ENCODE measurements around the gene PHTF2. TPM values are rescaled to one million over a fixed set of nuclear protein-coding genes. Genes with fewer than 3 reads are reported as not detected.

The PHTF2 gene
- total and polyA plus RNA-seq, 10 of the 15 experiments (the other 5 are each of a cell fraction or from before 2014, with no cell fraction given) = 12.9 to 41.8 (median 27.0) TPM

DNA sequence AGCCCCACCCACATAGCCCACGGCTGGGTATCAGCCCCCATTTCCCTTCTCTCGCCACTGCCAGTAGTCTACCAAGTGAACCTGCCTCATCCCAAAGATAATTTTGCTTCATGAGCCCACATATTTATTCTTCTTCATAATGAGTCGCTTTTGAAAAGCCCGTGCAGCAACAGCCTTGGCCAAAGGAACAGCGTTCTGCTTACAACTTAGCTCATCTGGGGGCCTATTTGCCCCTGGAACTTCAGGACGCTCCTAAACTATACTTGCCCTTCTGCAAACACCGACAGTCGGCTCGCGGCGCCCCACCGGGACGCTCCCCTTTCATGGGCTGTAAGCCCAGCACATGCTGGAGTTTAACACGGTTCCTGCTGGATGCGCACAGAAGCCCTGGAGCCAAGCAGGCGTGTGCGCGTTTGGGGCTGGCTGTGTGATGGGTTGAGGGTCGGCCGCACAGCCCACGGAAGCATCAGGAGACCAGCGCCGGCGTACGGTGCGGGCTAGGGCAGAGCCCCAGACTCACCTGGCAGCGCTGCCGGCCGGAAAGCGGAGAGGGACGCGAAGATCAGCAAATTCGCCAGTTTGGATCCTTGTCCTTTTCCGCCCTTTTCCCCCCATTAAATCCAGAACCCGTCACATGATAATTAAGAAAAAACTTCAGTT lies 709 bp upstream of the PHTF2 start (continued):
- TF ChIP-seq JUNB (IDR thresholded peaks at IDR 0.05) (no peak), YBX1 (IDR thresholded peaks at IDR 0.05) (no peak), ESRRA (IDR thresholded peaks at IDR 0.05; ENCODE audit: low read length) (no peak), ZBTB4 (CRISPR knock-in tag; IDR thresholded peaks at IDR 0.05) (no peak), CTCF (IDR thresholded peaks at IDR 0.05 in 2 of 3, conservative IDR thresholded peaks at IDR 0.05 in 1 of 3; ENCODE audit: control insufficient read depth in 2 of 3, extremely low read depth in 1 of 3, insufficient read depth in 1 of 3, low read depth in 3 of 3, low read length in 3 of 3) (no peak), FOS (IDR thresholded peaks at IDR 0.05; ENCODE audit: borderline replicate concordance, extremely low read depth, insufficient read length) (no peak), SUZ12 (IDR thresholded peaks at IDR 0.05; ENCODE audit: unreplicated experiment) (no peak), PML (IDR thresholded peaks at IDR 0.05; ENCODE audit: low read length) (peak; percentile 83; the same call in 1 of the 2 replicates), PKNOX1 (IDR thresholded peaks at IDR 0.05) (no peak), RELA (IDR thresholded peaks at IDR 0.05; ENCODE audit: borderline replicate concordance, partially characterized antibody) (no peak), NR2C1 (IDR thresholded peaks at IDR 0.05) (no peak)
- TF ChIP-seq, protein P1, sequence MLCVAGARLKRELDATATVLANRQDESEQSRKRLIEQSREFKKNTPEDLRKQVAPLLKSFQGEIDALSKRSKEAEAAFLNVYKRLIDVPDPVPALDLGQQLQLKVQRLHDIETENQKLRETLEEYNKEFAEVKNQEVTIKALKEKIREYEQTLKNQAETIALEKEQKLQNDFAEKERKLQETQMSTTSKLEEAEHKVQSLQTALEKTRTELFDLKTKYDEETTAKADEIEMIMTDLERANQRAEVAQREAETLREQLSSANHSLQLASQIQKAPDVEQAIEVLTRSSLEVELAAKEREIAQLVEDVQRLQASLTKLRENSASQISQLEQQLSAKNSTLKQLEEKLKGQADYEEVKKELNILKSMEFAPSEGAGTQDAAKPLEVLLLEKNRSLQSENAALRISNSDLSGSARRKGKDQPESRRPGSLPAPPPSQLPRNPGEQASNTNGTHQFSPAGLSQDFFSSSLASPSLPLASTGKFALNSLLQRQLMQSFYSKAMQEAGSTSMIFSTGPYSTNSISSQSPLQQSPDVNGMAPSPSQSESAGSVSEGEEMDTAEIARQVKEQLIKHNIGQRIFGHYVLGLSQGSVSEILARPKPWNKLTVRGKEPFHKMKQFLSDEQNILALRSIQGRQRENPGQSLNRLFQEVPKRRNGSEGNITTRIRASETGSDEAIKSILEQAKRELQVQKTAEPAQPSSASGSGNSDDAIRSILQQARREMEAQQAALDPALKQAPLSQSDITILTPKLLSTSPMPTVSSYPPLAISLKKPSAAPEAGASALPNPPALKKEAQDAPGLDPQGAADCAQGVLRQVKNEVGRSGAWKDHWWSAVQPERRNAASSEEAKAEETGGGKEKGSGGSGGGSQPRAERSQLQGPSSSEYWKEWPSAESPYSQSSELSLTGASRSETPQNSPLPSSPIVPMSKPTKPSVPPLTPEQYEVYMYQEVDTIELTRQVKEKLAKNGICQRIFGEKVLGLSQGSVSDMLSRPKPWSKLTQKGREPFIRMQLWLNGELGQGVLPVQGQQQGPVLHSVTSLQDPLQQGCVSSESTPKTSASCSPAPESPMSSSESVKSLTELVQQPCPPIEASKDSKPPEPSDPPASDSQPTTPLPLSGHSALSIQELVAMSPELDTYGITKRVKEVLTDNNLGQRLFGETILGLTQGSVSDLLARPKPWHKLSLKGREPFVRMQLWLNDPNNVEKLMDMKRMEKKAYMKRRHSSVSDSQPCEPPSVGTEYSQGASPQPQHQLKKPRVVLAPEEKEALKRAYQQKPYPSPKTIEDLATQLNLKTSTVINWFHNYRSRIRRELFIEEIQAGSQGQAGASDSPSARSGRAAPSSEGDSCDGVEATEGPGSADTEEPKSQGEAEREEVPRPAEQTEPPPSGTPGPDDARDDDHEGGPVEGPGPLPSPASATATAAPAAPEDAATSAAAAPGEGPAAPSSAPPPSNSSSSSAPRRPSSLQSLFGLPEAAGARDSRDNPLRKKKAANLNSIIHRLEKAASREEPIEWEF (IDR thresholded peaks at IDR 0.05; ENCODE audit: insufficient replicate concordance, low read depth, low read length) = no peak
- TF ChIP-seq, protein P2, sequence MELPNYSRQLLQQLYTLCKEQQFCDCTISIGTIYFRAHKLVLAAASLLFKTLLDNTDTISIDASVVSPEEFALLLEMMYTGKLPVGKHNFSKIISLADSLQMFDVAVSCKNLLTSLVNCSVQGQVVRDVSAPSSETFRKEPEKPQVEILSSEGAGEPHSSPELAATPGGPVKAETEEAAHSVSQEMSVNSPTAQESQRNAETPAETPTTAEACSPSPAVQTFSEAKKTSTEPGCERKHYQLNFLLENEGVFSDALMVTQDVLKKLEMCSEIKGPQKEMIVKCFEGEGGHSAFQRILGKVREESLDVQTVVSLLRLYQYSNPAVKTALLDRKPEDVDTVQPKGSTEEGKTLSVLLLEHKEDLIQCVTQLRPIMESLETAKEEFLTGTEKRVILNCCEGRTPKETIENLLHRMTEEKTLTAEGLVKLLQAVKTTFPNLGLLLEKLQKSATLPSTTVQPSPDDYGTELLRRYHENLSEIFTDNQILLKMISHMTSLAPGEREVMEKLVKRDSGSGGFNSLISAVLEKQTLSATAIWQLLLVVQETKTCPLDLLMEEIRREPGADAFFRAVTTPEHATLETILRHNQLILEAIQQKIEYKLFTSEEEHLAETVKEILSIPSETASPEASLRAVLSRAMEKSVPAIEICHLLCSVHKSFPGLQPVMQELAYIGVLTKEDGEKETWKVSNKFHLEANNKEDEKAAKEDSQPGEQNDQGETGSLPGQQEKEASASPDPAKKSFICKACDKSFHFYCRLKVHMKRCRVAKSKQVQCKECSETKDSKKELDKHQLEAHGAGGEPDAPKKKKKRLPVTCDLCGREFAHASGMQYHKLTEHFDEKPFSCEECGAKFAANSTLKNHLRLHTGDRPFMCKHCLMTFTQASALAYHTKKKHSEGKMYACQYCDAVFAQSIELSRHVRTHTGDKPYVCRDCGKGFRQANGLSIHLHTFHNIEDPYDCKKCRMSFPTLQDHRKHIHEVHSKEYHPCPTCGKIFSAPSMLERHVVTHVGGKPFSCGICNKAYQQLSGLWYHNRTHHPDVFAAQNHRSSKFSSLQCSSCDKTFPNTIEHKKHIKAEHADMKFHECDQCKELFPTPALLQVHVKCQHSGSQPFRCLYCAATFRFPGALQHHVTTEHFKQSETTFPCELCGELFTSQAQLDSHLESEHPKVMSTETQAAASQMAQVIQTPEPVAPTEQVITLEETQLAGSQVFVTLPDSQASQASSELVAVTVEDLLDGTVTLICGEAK (IDR thresholded peaks at IDR 0.05; ENCODE audit: borderline replicate concordance) = no peak
